NCI-H460 (cell line): ENCODE results near the gene DIP2B. TPM values are rescaled to one million over a fixed set of nuclear protein-coding genes. Genes with fewer than 3 reads are reported as not detected.

Experiments
- small RNA-seq, 2 experiments: library from RNA; depleted of rRNA; stranded (forward); fragments of <200 nt; gene quantifications; one replicate each; pipeline ENCODE3, GENCODE V24; 2014
- total RNA-seq: library from RNA; depleted of rRNA; stranded (reverse); fragments of >200 nt; shearing (Covaris generic); gene quantifications from 2 replicates; pipeline ENCODE4 v1.2.3, GENCODE V29; 2014; rRNA removed

DIP2B gene
- total RNA-seq, 1 experiment from 2014 or later, result 17.8 TPM

Small RNA genes within 50 kb of the gene (small RNA-seq; reads per million reads assigned to genes)
- gene RF00019 (0 reads per million in 2 experiments), gene RNU6-238P (0 reads per million in 2 experiments), gene RNU6-769P (0 reads per million in 2 experiments)

Other genes starting within 250 kb of the DIP2B start
- gene LIMA1, start 221.5 kb upstream of the DIP2B start, total RNA-seq, result 39.3 and 40.9 TPM in 2 replicates
- not detected in 2 replicates for gene FAM186A, start 108.4 kb upstream of the DIP2B start, total RNA-seq
- gene LARP4, start 104.1 kb upstream of the DIP2B start, total RNA-seq, result 34.9 and 41.8 TPM in 2 replicates